Smooth muscle cell (in vitro differentiated cells): ENCODE results near the gene KLHL42. TPM values are rescaled to one million over a fixed set of nuclear protein-coding genes. Genes with fewer than 3 reads are reported as not detected.

ENCODE experiments used
- DNase-seq: peaks from one replicate; lab custom pipeline; 2025; ENCODE audit not compliant: unreplicated experiment; lab: John Stamatoyannopoulos, UW
- H2AFZ ChIP-seq: fragments of 200-600 bp; sonication (generic); 2 replicates; pipeline ENCODE4 v1.6.0; 2016; ENCODE audit warnings: antibody characterized with exemption, low read depth, mild to moderate bottlenecking
- H3F3A ChIP-seq: fragments of 200-600 bp; sonication (generic); 2 replicates; pipeline ENCODE4 v1.6.0; 2017; ENCODE audit warnings: antibody characterized with exemption, low read depth
- H3K27ac ChIP-seq: fragments of 200-600 bp; sonication (generic); 2 replicates; pipeline ENCODE4 v1.5.1; 2016; ENCODE audit warnings: low read depth, mild to moderate bottlenecking
- H3K27me3 ChIP-seq: fragments of 200-600 bp; sonication (generic); 2 replicates; pipeline ENCODE4 v1.6.1; 2016; ENCODE audit warnings: low read depth, mild to moderate bottlenecking
- H3K36me3 ChIP-seq: fragments of 200-600 bp; sonication (generic); 2 replicates; pipeline ENCODE4 v1.5.1; 2016; ENCODE audit warnings: low read depth
- H3K4me1 ChIP-seq: fragments of 200-600 bp; sonication (generic); 2 replicates; pipeline ENCODE4 v1.5.1; 2016; ENCODE audit warnings: low read depth
- H3K4me2 ChIP-seq: fragments of 200-600 bp; sonication (generic); 2 replicates; pipeline ENCODE4 v1.6.0; 2016; ENCODE audit warnings: mild to moderate bottlenecking
- H3K4me3 ChIP-seq: fragments of 200-600 bp; sonication (generic); 2 replicates; pipeline ENCODE4 v1.5.1; 2016; ENCODE audit warnings: mild to moderate bottlenecking
- H3K79me2 ChIP-seq: fragments of 200-600 bp; sonication (generic); 2 replicates; pipeline ENCODE4 v1.6.0; 2016; ENCODE audit warnings: low read depth, mild to moderate bottlenecking
- H3K9ac ChIP-seq: fragments of 200-600 bp; sonication (generic); 2 replicates; pipeline ENCODE4 v1.6.0; 2016; ENCODE audit warnings: low read depth
- H3K9me3 ChIP-seq: fragments of 200-600 bp; sonication (generic); replicated peaks from 2 replicates; pipeline ENCODE4 v1.5.1; 2016; ENCODE audit warnings: low read depth
- H4K20me1 ChIP-seq: fragments of 200-600 bp; sonication (generic); 2 replicates; pipeline ENCODE4 v1.6.0; 2016; ENCODE audit warnings: low read depth
- polyA plus RNA-seq: library from polyadenylated mRNA; unstranded; fragments of >200 nt; fragmentation: Nextera tagmentation; extraction: Ambion mirVana; gene quantifications from 2 replicates; pipeline ENCODE4 v1.2.1, GENCODE V29; 2016
- small RNA-seq: library from RNA; depleted of rRNA; stranded (forward); fragments of <200 nt; gene quantifications from one replicate; pipeline ENCODE3, GENCODE V24; 2014
- total RNA-seq: library from RNA; depleted of rRNA; stranded (reverse); fragments of >200 nt; gene quantifications from 2 replicates; pipeline ENCODE4 v1.2.3, GENCODE V29; 2014
- TF ChIP-seq, protein P1 (sequence below): fragments of 200-600 bp; sonication (generic); IDR thresholded peaks from 2 replicates; pipeline ENCODE4 v1.5.1; 2017; ENCODE audit warnings: borderline replicate concordance, mild to moderate bottlenecking, antibody characterized with exemption; ENCODE audit not compliant: insufficient read depth, poor library complexity, severe bottlenecking

KLHL42 gene
- total and polyA plus RNA-seq, 2 experiments from 2014 or later, result 25.6 to 35.4 TPM

- H3K27me3 ChIP-seq, result no peaks in the 10 kb centered on the region
- no peak overlapping the region for H3K4me2 ChIP-seq
- TF ChIP-seq, protein P1, sequence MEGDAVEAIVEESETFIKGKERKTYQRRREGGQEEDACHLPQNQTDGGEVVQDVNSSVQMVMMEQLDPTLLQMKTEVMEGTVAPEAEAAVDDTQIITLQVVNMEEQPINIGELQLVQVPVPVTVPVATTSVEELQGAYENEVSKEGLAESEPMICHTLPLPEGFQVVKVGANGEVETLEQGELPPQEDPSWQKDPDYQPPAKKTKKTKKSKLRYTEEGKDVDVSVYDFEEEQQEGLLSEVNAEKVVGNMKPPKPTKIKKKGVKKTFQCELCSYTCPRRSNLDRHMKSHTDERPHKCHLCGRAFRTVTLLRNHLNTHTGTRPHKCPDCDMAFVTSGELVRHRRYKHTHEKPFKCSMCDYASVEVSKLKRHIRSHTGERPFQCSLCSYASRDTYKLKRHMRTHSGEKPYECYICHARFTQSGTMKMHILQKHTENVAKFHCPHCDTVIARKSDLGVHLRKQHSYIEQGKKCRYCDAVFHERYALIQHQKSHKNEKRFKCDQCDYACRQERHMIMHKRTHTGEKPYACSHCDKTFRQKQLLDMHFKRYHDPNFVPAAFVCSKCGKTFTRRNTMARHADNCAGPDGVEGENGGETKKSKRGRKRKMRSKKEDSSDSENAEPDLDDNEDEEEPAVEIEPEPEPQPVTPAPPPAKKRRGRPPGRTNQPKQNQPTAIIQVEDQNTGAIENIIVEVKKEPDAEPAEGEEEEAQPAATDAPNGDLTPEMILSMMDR, result no peak
- DNase-seq, result no peak
- no peak overlapping the region for H3K9ac ChIP-seq
- no peak overlapping the region for H3K27ac ChIP-seq
- H3F3A ChIP-seq, result peaks cover 2% of the 10 kb centered on the region
- H3K36me3 ChIP-seq, result no peaks in the 10 kb centered on the region
- no peaks in the 10 kb centered on the region for H3K4me1 ChIP-seq
- H3K79me2 ChIP-seq, result no peaks in the 10 kb centered on the region
- no peak overlapping the region for H3K4me3 ChIP-seq
- no peaks in the 10 kb centered on the region for H3K9me3 ChIP-seq
- no peak overlapping the region for H2AFZ ChIP-seq
- no peaks in the 10 kb centered on the region for H4K20me1 ChIP-seq
These were observed 71.3 kb downstream of the KLHL42 start for GRCh38 chr12:27851311-27851710.

GRCh38 chr12:27852117-27852516 lies 72.1 kb downstream of the KLHL42 start:
- Histone ChIP-seq H3F3A (peaks cover 2% of the 10 kb centered on the region), H3K9me3 (no peaks in the 10 kb centered on the region), H3K4me2 (no peak overlapping the region), H4K20me1 (no peaks in the 10 kb centered on the region), H2AFZ (no peak overlapping the region), H3K27me3 (no peaks in the 10 kb centered on the region), H3K9ac (no peak overlapping the region), H3K27ac (no peak overlapping the region), H3K4me3 (no peak overlapping the region), H3K79me2 (no peaks in the 10 kb centered on the region), H3K4me1 (no peaks in the 10 kb centered on the region), H3K36me3 (no peaks in the 10 kb centered on the region)
- DNase-seq, result no peak
- TF ChIP-seq, protein P1, result no peak

Small RNAs within 50 kb of the gene (small RNA-seq; reads per million reads assigned to genes)
- gene RF00019 (not detected), gene RF02271 (not detected)

Other genes starting within 250 kb of the KLHL42 start
- gene REP15, start 83.8 kb upstream of the KLHL42 start, total RNA-seq, result 1.7 and 3.6 TPM in 2 replicates
- gene REP15, start 83.8 kb upstream of the KLHL42 start, polyA plus RNA-seq, result 0.47 and 2.2 TPM in 2 replicates
- gene MRPS35, start 69.4 kb upstream of the KLHL42 start, total RNA-seq, result 75.6 and 77.1 TPM in 2 replicates
- 51.6 and 55.6 TPM in 2 replicates for gene MRPS35, start 69.4 kb upstream of the KLHL42 start, polyA plus RNA-seq
- gene MANSC4, start within 50 bp of the KLHL42 start, total RNA-seq, result 2.6 and 2.9 TPM in 2 replicates
- 0.47 and 5.5 TPM in 2 replicates for gene MANSC4, start within 50 bp of the KLHL42 start, polyA plus RNA-seq
- gene PTHLH, start 192.5 kb downstream of the KLHL42 start, total RNA-seq, result 155 and 181 TPM in 2 replicates
- 58.0 and 177 TPM in 2 replicates for gene PTHLH, start 192.5 kb downstream of the KLHL42 start, polyA plus RNA-seq